HG03565 (cell line): ENCODE data around the gene LHX1.

Experiments
- ATAC-seq: cut with Tn5 transposase; IDR thresholded peaks from one replicate; pipeline ENCODE4 v1.9.1; 2021; ENCODE audit warnings: mild to moderate bottlenecking, moderate library complexity; ENCODE audit not compliant: unreplicated experiment

Gene LHX1

GRCh38 chr17:36921095-36921851 lies 16.0 kb upstream of the LHX1 start:
- ATAC-seq, result no peak

GRCh38 chr17:36922175-36922574 lies 15.1 kb upstream of the LHX1 start:
- ATAC-seq, result no peak

GRCh38 chr17:36923814-36924221 lies 13.5 kb upstream of the LHX1 start:
- no peak for ATAC-seq

GRCh38 chr17:36926226-36926625 lies 11.0 kb upstream of the LHX1 start:
- no peak for ATAC-seq

GRCh38 chr17:36926701-36927100 lies 10.6 kb upstream of the LHX1 start:
- ATAC-seq, result no peak

- ATAC-seq, result no peak
Observed at GRCh38 chr17:36928471-36929345, 8.6 kb upstream of the LHX1 start.

- ATAC-seq, result no peak
Observed at GRCh38 chr17:36929851-36930582, 7.3 kb upstream of the LHX1 start.

- no peak for ATAC-seq
Observed at GRCh38 chr17:36930583-36930900, 6.7 kb upstream of the LHX1 start.

GRCh38 chr17:36931096-36931696 lies 6.1 kb upstream of the LHX1 start:
- ATAC-seq, result no peak

GRCh38 chr17:36931697-36932382 lies 5.4 kb upstream of the LHX1 start:
- ATAC-seq, result no peak

GRCh38 chr17:36932383-36932693 lies 4.9 kb upstream of the LHX1 start:
- no peak for ATAC-seq

- ATAC-seq, result no peak
Observed at GRCh38 chr17:36932694-36933511, 4.4 kb upstream of the LHX1 start.

GRCh38 chr17:36933512-36934143 lies 3.6 kb upstream of the LHX1 start:
- no peak for ATAC-seq

- ATAC-seq, result no peak
Observed at GRCh38 chr17:36934144-36934691, 3.1 kb upstream of the LHX1 start.

- ATAC-seq, result no peak
Observed at GRCh38 chr17:36934692-36935630, 2.3 kb upstream of the LHX1 start.

GRCh38 chr17:36935671-36936454 lies 1.4 kb upstream of the LHX1 start:
- no peak for ATAC-seq

- no peak for ATAC-seq
Observed at GRCh38 chr17:36936455-36937000, 747 bp upstream of the LHX1 start.
